GM10847 (cell line): ENCODE measurements around the gene MIPOL1.

Experiments used
- POLR2A ChIP-seq: IDR thresholded peaks from 2 replicates; pipeline ENCODE4 v1.6.1; 2011; ENCODE audit not compliant: insufficient read length; ENCODE audit errors: extremely low read depth

Gene MIPOL1

GRCh38 chr14:37223947-37224474, 26.3 kb downstream of the MIPOL1 start:
- TF ChIP-seq POLR2A, result no peak

GRCh38 chr14:37230551-37231194, 32.9 kb downstream of the MIPOL1 start:
- TF ChIP-seq POLR2A, result no peak

GRCh38 chr14:37232907-37233481, 35.3 kb downstream of the MIPOL1 start:
- TF ChIP-seq POLR2A, result no peak

- TF ChIP-seq POLR2A, result no peak
Observed at GRCh38 chr14:37234222-37234621, 36.5 kb downstream of the MIPOL1 start.

- TF ChIP-seq POLR2A, result no peak
Observed at GRCh38 chr14:37237094-37237493, 39.4 kb downstream of the MIPOL1 start.

- no peak for TF ChIP-seq POLR2A
Observed at GRCh38 chr14:37237735-37238200, 40.0 kb downstream of the MIPOL1 start.

GRCh38 chr14:37241198-37241597, 43.5 kb downstream of the MIPOL1 start:
- TF ChIP-seq POLR2A, result no peak

GRCh38 chr14:37246427-37246829, 48.7 kb downstream of the MIPOL1 start:
- no peak for TF ChIP-seq POLR2A

- TF ChIP-seq POLR2A, result no peak
Observed at GRCh38 chr14:37247791-37248461, 50.2 kb downstream of the MIPOL1 start.

- no peak for TF ChIP-seq POLR2A
Observed at GRCh38 chr14:37251775-37252174, 54.0 kb downstream of the MIPOL1 start.

GRCh38 chr14:37252434-37252833, 54.7 kb downstream of the MIPOL1 start:
- no peak for TF ChIP-seq POLR2A

GRCh38 chr14:37253905-37254304, 56.2 kb downstream of the MIPOL1 start:
- no peak for TF ChIP-seq POLR2A

- no peak for TF ChIP-seq POLR2A
Observed at GRCh38 chr14:37254411-37254947, 56.7 kb downstream of the MIPOL1 start.

- TF ChIP-seq POLR2A, result no peak
Observed at GRCh38 chr14:37257501-37258070, 59.8 kb downstream of the MIPOL1 start.

- no peak for TF ChIP-seq POLR2A
Observed at GRCh38 chr14:37262649-37263048, 64.9 kb downstream of the MIPOL1 start.

GRCh38 chr14:37263656-37264236, 66.0 kb downstream of the MIPOL1 start:
- no peak for TF ChIP-seq POLR2A

GRCh38 chr14:37268788-37269187, 71.1 kb downstream of the MIPOL1 start:
- no peak for TF ChIP-seq POLR2A
